Lung (tissue), 12 donors: ENCODE measurements around the gene CCDC200. TPM values are rescaled to one million over a fixed set of nuclear protein-coding genes. Genes with fewer than 3 reads are reported as not detected.

Experiments used
- ATAC-seq: fragments of 200-7000 bp; cut with Tn5 transposase; one replicate; pipeline ENCODE4 v1.9.1; 2020; ENCODE audit warnings: moderate number of reproducible peaks; ENCODE audit not compliant: insufficient read depth, low FRiP score
- DNase-seq, 3 donors: peaks; one replicate each; pipeline ENCODE4 v3.0.0-alpha.2; 2013 to 2017
- H3K27ac ChIP-seq, 2 donors: one replicate each; pipeline ENCODE4 v1.5.1; 2013; ENCODE audit warnings: mild to moderate bottlenecking in 2 of 2, moderate library complexity in 2 of 2, control low read depth in 1 of 2, inconsistent platforms in 1 of 2, low read depth in 1 of 2, low read length in 1 of 2
- H3K27me3 ChIP-seq, 3 donors: one replicate each; pipeline ENCODE4 v1.5.1; 2013; ENCODE audit warnings: low read length in 2 of 3; ENCODE audit not compliant: control insufficient read depth in 3 of 3, insufficient read depth in 3 of 3
- H3K36me3 ChIP-seq, 4 donors: one replicate each; pipeline ENCODE4 v1.5.1; 2013; ENCODE audit warnings: low read length in 4 of 4, mild to moderate bottlenecking in 1 of 4, moderate library complexity in 1 of 4; ENCODE audit not compliant: control insufficient read depth in 4 of 4, insufficient read depth in 4 of 4
- H3K4me1 ChIP-seq, 5 donors: one replicate each; pipeline ENCODE4 v1.5.1; 2013; ENCODE audit warnings: low read length in 5 of 5, mild to moderate bottlenecking in 2 of 5, moderate library complexity in 1 of 5; ENCODE audit not compliant: control insufficient read depth in 5 of 5, insufficient read depth in 5 of 5
- H3K4me3 ChIP-seq: one replicate; pipeline ENCODE4 v1.5.1; 2013; ENCODE audit warnings: mild to moderate bottlenecking, control low read depth, moderate library complexity
- H3K9ac ChIP-seq, 2 donors: one replicate each; pipeline ENCODE4 v1.5.1; 2013; ENCODE audit warnings: low read length in 2 of 2, control low read depth in 1 of 2; ENCODE audit not compliant: insufficient read depth in 1 of 2
- H3K9me3 ChIP-seq, 4 donors: one replicate each; pipeline ENCODE4 v1.5.1; 2013; ENCODE audit warnings: low read length in 3 of 4, mild to moderate bottlenecking in 1 of 4, moderate library complexity in 1 of 4; ENCODE audit not compliant: control insufficient read depth in 4 of 4, insufficient read depth in 3 of 4
- WGBS, 2 donors: extraction: QIAGEN DNeasy Blood & Tissue Kit; methylation state at CpG; one replicate each; pipeline ENCODE4 v1.1.7; 2013; 5-methylcytosine and 5-hydroxymethylcytosine counted together
- polyA plus RNA-seq, 2 donors: library from polyadenylated mRNA; stranded (reverse); fragments of 200-250 nt; gene quantifications; one replicate each; pipeline ENCODE4 v1.2.1, GENCODE V29; 2013
- total RNA-seq, 2 donors: library from RNA; depleted of rRNA in 1 of 2; stranded (reverse); fragments of >200 nt in 1 of 2; gene quantifications; one replicate each; pipeline ENCODE4 v1.2.1, GENCODE V29; 2014 to 2021
- TF ChIP-seq, protein P1 (sequence below): IDR thresholded peaks from 2 replicates; pipeline ENCODE4 v1.5.1; 2012; ENCODE audit warnings: mild to moderate bottlenecking; ENCODE audit errors: control extremely low read depth, extremely low read depth
- donor health status: control.
- donor health status: control.
- donor health status: Bipolar disorder and iron deficiency.
- donor health status: healthy.
- donor health status: DM: yes; HTN: yes; CAD: no.

The CCDC200 gene
- total and polyA plus RNA-seq, 4 donors = 0.14 to 1.4 (median 0.31) TPM; not detected in 1

DNA sequence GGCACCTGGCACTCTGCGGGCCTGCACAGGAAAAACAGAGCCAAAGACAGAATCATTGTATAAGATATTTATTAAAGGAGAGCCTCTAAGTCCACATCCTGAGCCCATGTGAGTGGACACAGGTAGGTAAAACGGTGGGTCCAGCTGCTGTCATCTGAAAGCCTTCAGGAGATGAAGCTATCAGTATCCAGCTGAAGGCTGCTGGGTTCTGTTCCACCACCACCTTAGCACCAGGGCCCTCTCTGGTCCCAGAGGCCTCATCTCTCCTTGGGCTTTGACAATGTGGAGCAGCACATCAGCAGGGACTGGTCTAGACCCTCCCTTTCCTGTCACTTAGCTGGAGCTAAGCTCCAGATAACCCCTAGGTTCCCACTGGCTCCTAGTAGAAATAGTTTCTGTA, 9.4 kb downstream of the CCDC200 start:
- Histone ChIP-seq H3K27ac (no peak overlapping the region), H3K4me1 (peaks cover 0 to 4% (median 2%) of the 10 kb centered on the region in 5 donors), H3K9ac (no peak overlapping the region), H3K27me3 (no peaks in the 10 kb centered on the region), H3K4me3 (no peak overlapping the region), H3K36me3 (peaks cover 0 to 23% (median 11%) of the 10 kb centered on the region in 4 donors), H3K9me3 (no peaks in the 10 kb centered on the region)
- ATAC-seq = no peak
- TF ChIP-seq, protein P1, sequence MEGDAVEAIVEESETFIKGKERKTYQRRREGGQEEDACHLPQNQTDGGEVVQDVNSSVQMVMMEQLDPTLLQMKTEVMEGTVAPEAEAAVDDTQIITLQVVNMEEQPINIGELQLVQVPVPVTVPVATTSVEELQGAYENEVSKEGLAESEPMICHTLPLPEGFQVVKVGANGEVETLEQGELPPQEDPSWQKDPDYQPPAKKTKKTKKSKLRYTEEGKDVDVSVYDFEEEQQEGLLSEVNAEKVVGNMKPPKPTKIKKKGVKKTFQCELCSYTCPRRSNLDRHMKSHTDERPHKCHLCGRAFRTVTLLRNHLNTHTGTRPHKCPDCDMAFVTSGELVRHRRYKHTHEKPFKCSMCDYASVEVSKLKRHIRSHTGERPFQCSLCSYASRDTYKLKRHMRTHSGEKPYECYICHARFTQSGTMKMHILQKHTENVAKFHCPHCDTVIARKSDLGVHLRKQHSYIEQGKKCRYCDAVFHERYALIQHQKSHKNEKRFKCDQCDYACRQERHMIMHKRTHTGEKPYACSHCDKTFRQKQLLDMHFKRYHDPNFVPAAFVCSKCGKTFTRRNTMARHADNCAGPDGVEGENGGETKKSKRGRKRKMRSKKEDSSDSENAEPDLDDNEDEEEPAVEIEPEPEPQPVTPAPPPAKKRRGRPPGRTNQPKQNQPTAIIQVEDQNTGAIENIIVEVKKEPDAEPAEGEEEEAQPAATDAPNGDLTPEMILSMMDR = no peak
- DNase-seq = no peak
- 92 to 95% methylated on average over 2 of the region's 2 CpGs for WGBS, 2 donors

DNA sequence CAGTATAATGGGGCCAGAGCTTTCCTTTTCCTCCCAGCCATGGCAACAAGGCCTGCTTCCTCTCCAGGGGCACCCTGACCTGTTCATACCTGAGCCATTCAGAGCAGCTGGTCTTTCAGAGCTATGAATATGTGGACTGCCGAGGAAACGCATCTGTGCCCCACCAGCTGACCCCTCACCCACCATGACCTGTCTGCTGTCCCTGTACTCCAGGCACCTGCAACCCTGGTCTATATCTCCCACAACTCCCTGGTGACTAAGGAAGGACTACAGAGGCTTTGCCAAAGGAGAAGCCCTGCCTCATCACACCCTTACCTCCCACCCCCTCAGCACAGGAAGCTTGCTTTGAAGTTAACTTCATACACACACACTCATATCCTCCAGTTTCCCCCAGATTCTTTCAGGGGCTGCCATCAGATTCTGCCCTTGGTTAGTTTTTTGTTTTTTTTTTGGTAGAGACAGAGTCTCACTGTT, 10.8 kb downstream of the CCDC200 start:
- 96 to 100% methylated on average over 2 of the region's 2 CpGs for WGBS, 2 donors
- no peak overlapping the region for H3K9ac ChIP-seq
- peaks cover 0 to 28% (median 12%) of the 10 kb centered on the region in 4 donors for H3K36me3 ChIP-seq
- peaks cover 0 to 14% (median 5%) of the 10 kb centered on the region in 5 donors for H3K4me1 ChIP-seq
- H3K4me3 ChIP-seq = no peak overlapping the region
- no peaks in the 10 kb centered on the region for H3K9me3 ChIP-seq
- ATAC-seq = peak; percentile 4
- H3K27me3 ChIP-seq = no peaks in the 10 kb centered on the region
- DNase-seq = no peak
- TF ChIP-seq, protein P1 = no peak
- H3K27ac ChIP-seq = no peak overlapping the region

DNA sequence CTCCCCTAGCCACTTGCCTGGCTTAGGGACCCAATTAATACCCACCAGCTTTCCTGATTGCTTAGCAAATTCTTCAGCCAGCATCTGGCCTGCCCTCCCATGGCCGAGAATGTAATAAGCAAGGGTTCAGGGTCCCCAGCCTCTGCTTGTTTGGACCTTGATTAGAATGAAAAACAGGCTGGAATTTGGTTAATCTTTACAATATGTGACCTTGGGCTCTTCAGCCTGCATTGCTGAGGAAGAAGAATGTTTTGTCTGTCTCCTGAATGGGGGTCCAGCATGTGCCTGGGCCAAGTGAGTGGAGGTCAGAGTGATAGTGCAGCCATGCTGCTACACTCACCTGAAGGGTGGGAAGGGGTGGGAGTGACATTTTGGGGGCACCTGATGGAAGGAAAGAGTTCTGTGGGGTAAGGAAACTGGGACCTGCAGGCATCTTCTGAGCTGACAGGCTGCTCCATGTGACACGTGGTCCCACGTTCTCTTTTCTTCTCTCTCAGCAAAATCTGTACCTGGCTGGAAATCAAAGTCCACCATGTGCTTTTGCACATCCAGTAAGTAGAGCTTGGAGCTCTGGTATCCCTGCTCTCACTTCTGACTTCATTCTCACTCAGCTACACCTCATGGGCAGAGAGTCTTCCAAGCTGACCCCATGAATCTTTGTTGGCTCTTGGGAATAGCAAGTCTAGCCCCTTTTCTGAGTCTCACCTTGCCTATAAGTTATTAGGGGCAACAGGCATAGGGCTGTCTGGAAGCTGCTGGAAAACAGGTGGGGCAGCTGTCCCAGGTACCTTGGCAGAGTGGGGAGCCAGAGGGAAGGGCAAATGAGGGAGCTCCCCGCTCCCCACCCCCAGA, 11.4 kb downstream of the CCDC200 start:
- no peak overlapping the region for H3K4me3 ChIP-seq
- no peak overlapping the region for H3K9ac ChIP-seq
- no peak overlapping the region for H3K27ac ChIP-seq
- peaks cover 0 to 16% (median 10%) of the 10 kb centered on the region in 5 donors for H3K4me1 ChIP-seq
- peaks cover 0 to 28% (median 11%) of the 10 kb centered on the region in 4 donors for H3K36me3 ChIP-seq
- TF ChIP-seq, protein P1 = no peak
- ATAC-seq (no peak), DNase-seq (no peak)
- whole genome bisulfite sequencing, 2 donors = 95 to 97% methylated on average over 4 of the region's 4 CpGs
- no peaks in the 10 kb centered on the region for H3K27me3 ChIP-seq
- no peaks in the 10 kb centered on the region for H3K9me3 ChIP-seq
